DOHH2 (cell line): ENCODE measurements around the gene CCDC40.

Experiments used
- CTCF ChIP-seq: fragments of 200-600 bp; sonication (generic); IDR thresholded peaks from one replicate; pipeline ENCODE4 v1.5.1; 2014; ENCODE audit warnings: antibody characterized with exemption, mild to moderate bottlenecking, low read depth, low read length; ENCODE audit not compliant: poor library complexity, severe bottlenecking
- EZH2phosphoT487 ChIP-seq: fragments of 200-600 bp; sonication (generic); IDR thresholded peaks from 2 replicates; pipeline ENCODE4 v1.6.1; 2017; ENCODE audit warnings: borderline replicate concordance, mild to moderate bottlenecking, antibody characterized with exemption, low read length, moderate library complexity, mixed read lengths

- no peak for TF ChIP-seq CTCF
- no peak for TF ChIP-seq EZH2phosphoT487
Observed at GRCh38 chr17:80006339-80006720, 30.1 kb upstream of the CCDC40 start.
